ENCODE data around the gene PVALB.

Gene PVALB

DNA sequence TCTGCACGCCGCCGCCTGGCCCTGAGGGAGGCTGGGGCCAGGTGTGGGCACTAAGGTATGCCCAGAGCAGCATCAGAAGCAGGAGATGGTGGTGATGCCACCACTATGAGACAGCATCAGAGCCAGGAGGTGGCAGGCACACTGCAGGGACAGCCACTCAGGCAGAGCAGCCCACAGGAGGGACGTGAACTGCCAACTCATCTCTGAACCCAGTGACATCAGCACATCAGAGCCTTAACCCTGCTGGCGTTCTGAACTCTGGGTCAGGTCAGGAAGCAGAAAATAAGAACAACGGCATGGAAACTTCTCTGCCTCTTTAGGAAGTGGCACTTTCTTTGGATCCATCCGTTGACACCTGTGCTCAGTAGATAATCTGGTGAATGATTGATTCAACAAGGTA, 26.2 kb downstream of the PVALB start:
- no peak for DNase-seq (ENCODE audit: low spot score in 2 of 2)
- Histone ChIP-seq H3K4me3 (no peak overlapping the region), H3K9me3 (no peaks in the 10 kb centered on the region), H3K4me1 (no peaks in the 10 kb centered on the region), H3K27me3 (ENCODE audit: low read depth) (peaks cover 67% of the 10 kb centered on the region), H3K36me3 (replicated peaks) (no peaks in the 10 kb centered on the region)
- in situ Hi-C loops (cut with MboI; ENCODE audit: low sequenced_read_pairs) = no loop called here

GRCh38 chr22:36787204-36787988, 29.4 kb downstream of the PVALB start:
- Histone ChIP-seq H3K4me3 (no peak overlapping the region), H3K4me1 (no peaks in the 10 kb centered on the region), H3K27me3 (ENCODE audit: low read depth) (peaks cover 62% of the 10 kb centered on the region), H3K36me3 (replicated peaks) (no peaks in the 10 kb centered on the region), H3K9me3 (no peaks in the 10 kb centered on the region)
- in situ Hi-C loops (cut with MboI; ENCODE audit: low sequenced_read_pairs) = no loop called here
- DNase-seq (ENCODE audit: low spot score in 2 of 2) = no peak

DNA sequence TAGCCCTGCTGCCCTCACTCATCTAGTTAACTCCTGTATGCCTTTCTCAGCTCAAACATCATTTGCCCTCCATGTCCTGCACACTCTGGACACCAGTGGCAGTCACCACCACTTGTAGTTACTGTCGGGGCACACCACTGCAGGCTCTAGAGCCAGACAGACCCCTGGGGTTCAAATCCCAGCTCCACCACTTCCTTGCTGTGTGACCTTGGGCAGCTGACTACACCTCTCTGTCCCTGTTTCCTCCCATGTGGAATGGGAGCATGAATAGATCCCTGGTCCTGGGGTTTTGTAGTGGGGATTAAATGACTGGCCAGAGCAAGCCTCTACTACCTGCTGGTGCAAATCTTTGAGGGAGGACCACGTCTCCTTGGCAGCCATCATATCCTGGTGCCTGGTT, 33.1 kb downstream of the PVALB start:
- Histone ChIP-seq H3K4me3 (no peak overlapping the region), H3K27me3 (ENCODE audit: low read depth) (peaks cover 36% of the 10 kb centered on the region), H3K36me3 (replicated peaks) (no peaks in the 10 kb centered on the region), H3K9me3 (no peaks in the 10 kb centered on the region), H3K4me1 (no peaks in the 10 kb centered on the region)
- in situ Hi-C loops (cut with MboI; ENCODE audit: low sequenced_read_pairs) = no loop called here
- no peak for DNase-seq (ENCODE audit: low spot score in 2 of 2)

GRCh38 chr22:36781656-36782627, 34.9 kb downstream of the PVALB start:
- Histone ChIP-seq H3K9me3 (peaks cover 5% of the 10 kb centered on the region; the same call in 1 of the 2 replicates), H3K4me1 (no peaks in the 10 kb centered on the region), H3K36me3 (replicated peaks) (no peaks in the 10 kb centered on the region), H3K4me3 (no peak overlapping the region), H3K27me3 (ENCODE audit: low read depth) (peaks cover 21% of the 10 kb centered on the region)
- peak; percentile 53 to 85 for DNase-seq (ENCODE audit: low spot score in 2 of 2)
- in situ Hi-C loops (cut with MboI; ENCODE audit: low sequenced_read_pairs) = no loop called here

- no peak for DNase-seq (ENCODE audit: low spot score in 2 of 2)
- no peaks in the 10 kb centered on the region for H3K36me3 ChIP-seq (replicated peaks)
- no peak overlapping the region for H3K4me3 ChIP-seq
- H3K27me3 ChIP-seq (ENCODE audit: low read depth) = peaks cover 4% of the 10 kb centered on the region; the same call in 1 of the 2 replicates
- peaks cover 9% of the 10 kb centered on the region for H3K4me1 ChIP-seq
- H3K9me3 ChIP-seq = peaks cover 7% of the 10 kb centered on the region; the same call in 1 of the 2 replicates
- in situ Hi-C loops (cut with MboI; ENCODE audit: low sequenced_read_pairs) = no loop called here
These were observed 38.8 kb downstream of the PVALB start for GRCh38 chr22:36778020-36778419.

DNA sequence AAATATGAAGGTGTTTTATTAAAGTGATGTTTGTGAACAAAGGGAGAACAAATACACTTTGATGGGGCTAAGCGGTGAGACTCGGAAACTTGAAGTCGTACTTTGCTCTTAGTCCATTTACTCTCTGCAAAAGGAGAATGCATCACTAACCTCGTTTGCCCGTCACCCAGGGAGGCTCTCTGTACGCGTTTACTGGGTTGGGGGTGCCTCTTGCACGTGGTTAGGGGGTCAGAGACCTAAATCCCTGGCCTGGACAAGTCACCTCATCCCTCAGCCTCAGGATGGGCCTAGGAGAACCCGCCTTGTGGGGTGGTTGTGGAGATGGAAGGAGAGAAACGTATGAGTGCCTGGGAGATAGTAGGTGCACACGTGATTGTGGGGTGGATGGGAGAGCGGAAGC, 40.1 kb downstream of the PVALB start:
- peaks cover 9% of the 10 kb centered on the region for H3K4me1 ChIP-seq
- in situ Hi-C loops (cut with MboI; ENCODE audit: low sequenced_read_pairs) = no loop called here
- peak in 1 of 2 experiments; percentile 4 for DNase-seq (ENCODE audit: low spot score in 2 of 2)
- H3K36me3 ChIP-seq (replicated peaks) = no peaks in the 10 kb centered on the region
- H3K27me3 ChIP-seq (ENCODE audit: low read depth) = no peaks in the 10 kb centered on the region
- H3K4me3 ChIP-seq = peak overlapping the region; percentile 16
- peaks cover 7% of the 10 kb centered on the region; the same call in 1 of the 2 replicates for H3K9me3 ChIP-seq

- no peaks in the 10 kb centered on the region for H3K36me3 ChIP-seq (replicated peaks)
- peak within 1 kb of the TSS; percentile 54 for H3K4me3 ChIP-seq
- in situ Hi-C loops (cut with MboI; ENCODE audit: low sequenced_read_pairs) = no loop called here
- DNase-seq (ENCODE audit: low spot score in 2 of 2) = peak; percentile 98 to 99
- peaks cover 9% of the 10 kb centered on the region for H3K4me1 ChIP-seq
- H3K9me3 ChIP-seq = peaks cover 7% of the 10 kb centered on the region; the same call in 1 of the 2 replicates
- no peaks in the 10 kb centered on the region for H3K27me3 ChIP-seq (ENCODE audit: low read depth)
These were observed 40.7 kb downstream of the PVALB start, which contains the start of gene IFT27 for GRCh38 chr22:36775964-36776669. TSS of gene IFT27 (minus strand) at chr22:36776119. CDS start at chr22:36775707, 412 bp downstream.

- H3K4me3 ChIP-seq = peak overlapping the region; percentile 54
- peak in 1 of 2 experiments; percentile 40 for DNase-seq (ENCODE audit: low spot score in 2 of 2)
- H3K4me1 ChIP-seq = peaks cover 9% of the 10 kb centered on the region
- H3K36me3 ChIP-seq (replicated peaks) = no peaks in the 10 kb centered on the region
- in situ Hi-C loops (cut with MboI; ENCODE audit: low sequenced_read_pairs) = no loop called here
- peaks cover 7% of the 10 kb centered on the region; the same call in 1 of the 2 replicates for H3K9me3 ChIP-seq
- no peaks in the 10 kb centered on the region for H3K27me3 ChIP-seq (ENCODE audit: low read depth)
These were observed 41.3 kb downstream of the PVALB start for GRCh38 chr22:36775586-36775963.

DNA sequence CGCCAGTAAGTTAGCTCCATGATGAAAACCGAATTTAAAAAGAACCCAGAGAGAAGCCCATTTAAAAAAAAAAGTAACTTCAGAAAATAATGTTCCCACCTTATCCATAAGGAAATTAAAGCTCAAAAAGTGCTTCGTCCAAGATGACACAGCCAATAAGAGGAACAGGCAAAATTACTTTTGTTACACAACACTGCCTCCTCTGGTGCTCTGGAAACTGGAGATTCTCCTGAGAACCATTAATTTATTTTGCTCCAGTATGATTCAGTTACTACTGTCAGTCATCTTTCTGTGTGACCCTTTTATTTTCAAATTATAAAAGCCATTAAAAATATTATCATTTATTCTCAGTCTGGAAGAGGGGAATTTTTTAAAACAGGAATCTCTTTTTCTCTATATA, 42.9 kb downstream of the PVALB start:
- Histone ChIP-seq H3K4me1 (peaks cover 9% of the 10 kb centered on the region), H3K27me3 (ENCODE audit: low read depth) (no peaks in the 10 kb centered on the region), H3K36me3 (replicated peaks) (no peaks in the 10 kb centered on the region), H3K9me3 (peaks cover 7% of the 10 kb centered on the region; the same call in 1 of the 2 replicates), H3K4me3 (no peak overlapping the region)
- in situ Hi-C loops (cut with MboI; ENCODE audit: low sequenced_read_pairs) = no loop called here
- no peak for DNase-seq (ENCODE audit: low spot score in 2 of 2)

DNA sequence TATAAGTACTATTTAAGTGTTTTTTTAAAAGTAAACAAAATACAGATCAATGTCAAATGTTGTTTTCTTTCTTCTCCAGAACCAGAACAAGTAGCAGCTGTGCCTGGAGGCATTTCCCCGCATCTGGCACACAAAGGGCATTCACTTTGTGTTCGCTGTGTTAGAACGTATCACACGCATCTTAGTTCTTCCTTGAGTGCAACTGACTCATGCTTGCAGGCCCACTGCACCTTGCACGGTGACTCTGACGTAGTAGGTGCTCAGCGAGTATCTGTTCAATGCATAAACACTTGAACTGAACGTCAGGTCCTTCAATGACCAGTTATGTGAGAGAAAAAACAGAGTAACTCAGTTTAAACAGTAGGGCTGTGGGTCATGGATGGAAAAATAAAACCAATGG, 44.4 kb downstream of the PVALB start:
- Histone ChIP-seq H3K4me1 (peaks cover 9% of the 10 kb centered on the region), H3K27me3 (ENCODE audit: low read depth) (no peaks in the 10 kb centered on the region), H3K36me3 (replicated peaks) (no peaks in the 10 kb centered on the region), H3K9me3 (0 out of 2 replicates have a peak, but pooled peaks cover 2% of the 10 kb centered on the region), H3K4me3 (no peak overlapping the region)
- no peak for DNase-seq (ENCODE audit: low spot score in 2 of 2)
- in situ Hi-C loops (cut with MboI; ENCODE audit: low sequenced_read_pairs) = no loop called here

DNA sequence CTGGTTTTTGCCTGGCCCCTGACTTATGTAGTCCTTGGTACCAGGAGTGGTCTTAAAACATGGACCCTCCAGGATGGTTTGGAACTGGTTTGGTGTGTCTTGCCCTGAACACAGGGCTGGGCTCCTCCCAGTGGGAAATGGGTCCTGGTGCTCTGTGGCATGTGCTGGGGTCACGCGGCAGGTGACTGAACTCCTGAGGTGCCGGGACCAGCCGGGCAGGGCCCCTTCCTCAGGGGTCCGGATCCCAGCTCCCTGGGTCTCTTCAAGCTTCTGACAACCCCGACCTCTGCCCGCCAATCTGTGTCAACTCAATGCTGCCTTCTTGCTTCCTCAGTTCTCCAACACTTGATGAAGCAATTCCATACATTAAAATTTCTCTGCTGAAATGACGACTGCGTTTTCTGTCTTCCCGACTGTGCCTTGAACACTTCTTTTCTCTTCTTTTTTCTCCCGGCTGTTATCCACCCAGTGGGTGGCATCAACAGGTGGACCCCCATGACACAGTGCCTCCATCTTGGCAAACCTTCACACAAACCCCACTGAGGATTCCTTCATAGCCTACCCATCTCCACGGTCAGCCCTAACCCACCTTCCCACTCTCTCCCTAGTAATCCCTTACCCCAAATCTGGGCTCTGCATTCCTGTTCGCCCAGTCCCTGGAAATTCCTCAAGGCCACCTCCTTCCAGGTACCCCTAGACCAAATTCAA, 45.3 kb downstream of the PVALB start:
- in situ Hi-C loops (cut with MboI; ENCODE audit: low sequenced_read_pairs) = no loop called here
- Histone ChIP-seq H3K36me3 (replicated peaks) (no peaks in the 10 kb centered on the region), H3K27me3 (ENCODE audit: low read depth) (no peaks in the 10 kb centered on the region), H3K9me3 (no peaks in the 10 kb centered on the region), H3K4me3 (no peak overlapping the region), H3K4me1 (peaks cover 6% of the 10 kb centered on the region)
- no peak for DNase-seq (ENCODE audit: low spot score in 2 of 2)

DNA sequence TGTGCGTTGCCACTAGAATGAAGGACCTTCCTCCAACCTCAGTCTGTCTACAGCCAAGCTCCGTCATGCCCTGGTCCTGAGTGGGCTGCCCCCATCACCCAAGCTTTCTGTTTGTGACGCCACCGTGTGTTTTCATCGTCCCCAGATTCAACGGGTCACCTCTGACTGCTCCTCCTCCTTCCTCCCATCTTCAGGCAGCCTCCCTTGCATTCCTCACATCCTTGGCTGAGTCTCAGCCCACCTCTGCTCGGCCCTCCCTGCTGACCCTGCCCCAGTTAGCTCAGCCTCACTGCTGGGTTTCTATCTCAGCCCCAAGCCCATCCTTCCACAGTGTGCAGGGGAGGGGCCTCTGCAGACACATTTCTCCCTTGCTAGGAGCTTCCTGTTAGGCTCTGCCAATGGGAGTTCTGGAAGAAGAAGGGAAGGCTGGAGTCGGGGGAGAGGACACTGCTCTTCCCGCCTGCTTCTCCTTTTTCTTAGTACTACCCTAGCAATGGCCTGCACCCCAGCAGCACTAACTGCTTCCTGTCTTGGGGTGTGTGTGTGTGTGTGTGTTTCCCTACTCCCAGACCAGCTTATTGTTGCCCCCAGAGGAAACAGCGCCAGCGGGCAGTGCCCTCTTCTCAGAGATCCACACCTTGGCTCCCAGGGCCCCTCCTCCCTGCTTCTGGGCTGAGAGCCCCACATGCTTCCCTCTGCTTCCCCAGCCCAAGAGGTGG, 46.2 kb downstream of the PVALB start:
- peaks cover 5% of the 10 kb centered on the region for H3K4me1 ChIP-seq
- no peak for DNase-seq (ENCODE audit: low spot score in 2 of 2)
- H3K36me3 ChIP-seq (replicated peaks) = no peaks in the 10 kb centered on the region
- no peaks in the 10 kb centered on the region for H3K9me3 ChIP-seq
- in situ Hi-C loops (cut with MboI; ENCODE audit: low sequenced_read_pairs) = no loop called here
- H3K27me3 ChIP-seq (ENCODE audit: low read depth) = no peaks in the 10 kb centered on the region
- H3K4me3 ChIP-seq = no peak overlapping the region
